Tibial nerve (tissue), 4 donors: ENCODE results near the gene GPX5. TPM values are rescaled to one million over a fixed set of nuclear protein-coding genes. Genes with fewer than 3 reads are reported as not detected.

Experiments used
- DNase-seq, 2 donors: peaks; one replicate each; pipeline ENCODE4 v3.0.0-alpha.2; 2019; ENCODE audit warnings: low spot score in 2 of 2
- H3K27ac ChIP-seq, 4 donors: fragments of 200-600 bp; sonication (generic) in 3 of 4; one replicate each; pipeline ENCODE4 v1.5.1; 2017 to 2019; ENCODE audit warnings: mild to moderate bottlenecking in 1 of 4
- H3K27me3 ChIP-seq, 2 donors: fragments of 200-600 bp; sonication (generic) in 1 of 2; one replicate each; pipeline versions ENCODE4 v1.5.1 to v1.6.0; 2017 to 2019
- H3K36me3 ChIP-seq, 3 donors: fragments of 200-600 bp; sonication (generic); one replicate each; pipeline ENCODE4 v1.5.1; 2018 to 2019
- H3K4me1 ChIP-seq, 4 donors: fragments of 200-600 bp; sonication (generic) in 3 of 4; one replicate each; pipeline ENCODE4 v1.5.1; 2017 to 2019
- H3K4me3 ChIP-seq, 4 donors: fragments of 200-600 bp; sonication (generic) in 3 of 4; one replicate each; pipeline ENCODE4 v1.5.1; 2017 to 2019; ENCODE audit warnings: mild to moderate bottlenecking in 1 of 4, moderate library complexity in 1 of 4
- H3K9me3 ChIP-seq, 4 donors: fragments of 200-600 bp; sonication (generic) in 3 of 4; one replicate each; pipeline ENCODE4 v1.5.1; 2017 to 2019
- EP300 ChIP-seq, 2 donors: sonication (generic); formaldehyde crosslinking; IDR thresholded peaks; one replicate each; pipeline ENCODE4 v1.6.1; 2017; ENCODE audit warnings: antibody characterized with exemption in 2 of 2, mild to moderate bottlenecking in 1 of 2
- POLR2A ChIP-seq, 2 donors: fragments of 450-650 bp; IDR thresholded peaks; one replicate each; pipeline ENCODE4 v1.6.1; 2017; ENCODE audit warnings: antibody characterized with exemption in 2 of 2, mild to moderate bottlenecking in 2 of 2, moderate library complexity in 2 of 2
- WGBS, 2 donors: methylation state at CpG; one replicate each; pipeline ENCODE4 v1.1.5; 2018; 5-methylcytosine and 5-hydroxymethylcytosine counted together
- total RNA-seq, 4 donors: library from RNA; depleted of rRNA; stranded (reverse); fragments of >200 nt; gene quantifications; one replicate each; pipeline ENCODE4 v1.1.0, GENCODE V29; 2016
- TF ChIP-seq, protein P1 (sequence below), 5 experiments: fragments of 200-600 bp in 3 of 5; fragments of 450-650 bp in 2 of 5; sonication (generic) in 3 of 5; IDR thresholded peaks; one replicate each; pipeline ENCODE4 v1.5.1; 2016 to 2019; ENCODE audit warnings: antibody characterized with exemption in 5 of 5, mild to moderate bottlenecking in 3 of 5, moderate library complexity in 2 of 5

GPX5 gene
- total RNA-seq, 4 donors from 2014 or later: not detected

DNA sequence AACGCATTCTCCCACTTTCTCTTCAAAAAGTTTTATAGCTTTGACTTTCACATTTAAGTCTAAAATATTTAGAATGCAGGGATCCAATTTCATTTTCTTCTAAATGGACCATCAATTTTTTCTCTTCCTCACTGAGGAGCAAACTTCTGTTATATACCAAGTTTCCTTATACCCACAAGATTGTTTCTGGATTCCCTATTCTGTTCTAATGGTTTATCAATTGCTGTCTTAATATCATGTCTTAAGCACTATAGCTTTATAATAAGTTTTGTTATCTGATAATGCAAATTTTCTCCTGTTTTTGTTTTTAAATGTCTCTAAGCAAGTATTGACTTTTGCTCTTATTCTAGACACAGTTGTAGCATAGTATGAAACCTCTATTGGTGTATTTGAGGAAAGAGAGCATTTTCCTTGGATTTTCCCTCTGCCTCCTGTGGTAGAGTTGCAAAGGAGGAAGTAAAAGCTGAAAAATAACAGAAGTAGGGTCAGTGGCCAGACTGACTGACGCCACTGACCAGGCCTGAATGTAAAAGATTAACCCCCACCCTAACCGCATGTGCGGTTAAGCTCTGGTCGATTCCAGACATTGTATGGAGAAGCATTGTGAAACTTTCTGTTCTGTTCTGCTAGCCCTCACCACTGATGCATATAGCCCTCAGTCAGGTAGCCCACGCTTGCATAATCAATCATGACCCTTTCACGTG, 40.3 kb downstream of the GPX5 start:
- H3K27me3 ChIP-seq: peaks cover 0 to 6% of the 10 kb centered on the region in 2 donors
- no peaks in the 10 kb centered on the region for H3K4me1 ChIP-seq
- DNase-seq: no peak
- no peak overlapping the region for H3K27ac ChIP-seq
- H3K36me3 ChIP-seq: no peaks in the 10 kb centered on the region
- WGBS, 2 donors: 61 to 63% methylated on average over 7 of the region's 7 CpGs
- no peak overlapping the region for H3K4me3 ChIP-seq
- no peaks in the 10 kb centered on the region for H3K9me3 ChIP-seq
- TF ChIP-seq, protein P1, sequence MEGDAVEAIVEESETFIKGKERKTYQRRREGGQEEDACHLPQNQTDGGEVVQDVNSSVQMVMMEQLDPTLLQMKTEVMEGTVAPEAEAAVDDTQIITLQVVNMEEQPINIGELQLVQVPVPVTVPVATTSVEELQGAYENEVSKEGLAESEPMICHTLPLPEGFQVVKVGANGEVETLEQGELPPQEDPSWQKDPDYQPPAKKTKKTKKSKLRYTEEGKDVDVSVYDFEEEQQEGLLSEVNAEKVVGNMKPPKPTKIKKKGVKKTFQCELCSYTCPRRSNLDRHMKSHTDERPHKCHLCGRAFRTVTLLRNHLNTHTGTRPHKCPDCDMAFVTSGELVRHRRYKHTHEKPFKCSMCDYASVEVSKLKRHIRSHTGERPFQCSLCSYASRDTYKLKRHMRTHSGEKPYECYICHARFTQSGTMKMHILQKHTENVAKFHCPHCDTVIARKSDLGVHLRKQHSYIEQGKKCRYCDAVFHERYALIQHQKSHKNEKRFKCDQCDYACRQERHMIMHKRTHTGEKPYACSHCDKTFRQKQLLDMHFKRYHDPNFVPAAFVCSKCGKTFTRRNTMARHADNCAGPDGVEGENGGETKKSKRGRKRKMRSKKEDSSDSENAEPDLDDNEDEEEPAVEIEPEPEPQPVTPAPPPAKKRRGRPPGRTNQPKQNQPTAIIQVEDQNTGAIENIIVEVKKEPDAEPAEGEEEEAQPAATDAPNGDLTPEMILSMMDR (IDR thresholded peaks at IDR 0.05): no peak
- no peak for TF ChIP-seq POLR2A (IDR thresholded peaks at IDR 0.05)
- TF ChIP-seq EP300 (IDR thresholded peaks at IDR 0.05): no peak

DNA sequence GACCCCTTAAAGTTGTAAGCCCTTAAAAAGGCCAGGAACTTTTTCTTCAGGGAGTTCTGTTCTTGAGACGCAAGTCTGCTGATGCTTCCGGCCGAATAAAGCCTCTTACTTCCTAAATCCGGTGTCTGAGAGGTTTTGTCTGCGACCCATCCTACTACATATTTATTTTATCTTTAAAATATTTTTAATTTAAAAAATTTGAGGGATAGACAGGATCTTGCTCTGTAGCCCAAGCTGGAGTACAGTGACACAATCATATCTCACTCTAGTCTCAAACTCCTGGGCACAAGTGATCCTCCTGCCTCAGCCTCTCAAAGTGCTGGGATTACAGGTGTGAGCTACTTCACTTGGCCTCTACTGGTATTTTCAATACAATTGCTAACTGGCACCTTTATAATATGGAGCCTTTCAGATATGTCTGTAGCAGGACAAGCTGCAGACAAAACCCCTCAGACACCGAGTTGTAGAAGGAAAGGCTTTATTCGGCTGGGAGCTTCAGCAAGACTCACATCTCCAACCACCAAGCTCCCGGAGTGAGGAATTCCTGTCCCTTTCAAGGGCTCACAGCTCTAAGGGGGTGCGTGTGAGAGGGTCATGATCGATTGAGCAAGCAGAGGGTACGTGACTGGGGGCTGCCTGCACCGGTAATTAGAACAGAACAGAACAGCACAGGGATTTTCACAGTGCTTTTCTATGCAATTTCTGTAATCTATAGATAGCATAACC, 41.0 kb downstream of the GPX5 start:
- TF ChIP-seq, protein P1 (IDR thresholded peaks at IDR 0.05): no peak
- no peak for TF ChIP-seq EP300 (IDR thresholded peaks at IDR 0.05)
- no peak for TF ChIP-seq POLR2A (IDR thresholded peaks at IDR 0.05)

GRCh38 chr6:28567506-28567905, 41.8 kb downstream of the GPX5 start:
- H3K36me3 ChIP-seq: no peaks in the 10 kb centered on the region
- H3K4me3 ChIP-seq: no peak overlapping the region
- H3K27ac ChIP-seq: no peak overlapping the region
- H3K9me3 ChIP-seq: no peaks in the 10 kb centered on the region
- TF ChIP-seq POLR2A (IDR thresholded peaks at IDR 0.05): no peak
- TF ChIP-seq, protein P1 (IDR thresholded peaks at IDR 0.05): no peak
- DNase-seq: no peak
- peaks cover 0 to 6% of the 10 kb centered on the region in 2 donors for H3K27me3 ChIP-seq
- H3K4me1 ChIP-seq: no peaks in the 10 kb centered on the region

More for the DNA sequence above, 41.0 kb downstream of the GPX5 start:
- no peaks in the 10 kb centered on the region for H3K4me1 ChIP-seq
- no peak overlapping the region for H3K4me3 ChIP-seq
- no peak for DNase-seq
- H3K27ac ChIP-seq: no peak overlapping the region
- no peaks in the 10 kb centered on the region for H3K36me3 ChIP-seq
- peaks cover 0 to 6% of the 10 kb centered on the region in 2 donors for H3K27me3 ChIP-seq
- WGBS, 2 donors: 91 to 94% methylated on average over 12 of the region's 12 CpGs
- no peaks in the 10 kb centered on the region for H3K9me3 ChIP-seq

- no peaks in the 10 kb centered on the region for H3K9me3 ChIP-seq
- no peak overlapping the region for H3K27ac ChIP-seq
- WGBS, 2 donors: 94 to 95% methylated on average over 4 of the region's 4 CpGs
- TF ChIP-seq, protein P1 (IDR thresholded peaks at IDR 0.05): no peak
- TF ChIP-seq POLR2A (IDR thresholded peaks at IDR 0.05) (no peak), EP300 (IDR thresholded peaks at IDR 0.05) (no peak)
- no peak for DNase-seq
- no peaks in the 10 kb centered on the region for H3K36me3 ChIP-seq
- no peak overlapping the region for H3K4me3 ChIP-seq
- peaks cover 0 to 6% of the 10 kb centered on the region in 2 donors for H3K27me3 ChIP-seq
- H3K4me1 ChIP-seq: no peaks in the 10 kb centered on the region
Measured at GRCh38 chr6:28568515-28569108, 42.9 kb downstream of the GPX5 start.

DNA sequence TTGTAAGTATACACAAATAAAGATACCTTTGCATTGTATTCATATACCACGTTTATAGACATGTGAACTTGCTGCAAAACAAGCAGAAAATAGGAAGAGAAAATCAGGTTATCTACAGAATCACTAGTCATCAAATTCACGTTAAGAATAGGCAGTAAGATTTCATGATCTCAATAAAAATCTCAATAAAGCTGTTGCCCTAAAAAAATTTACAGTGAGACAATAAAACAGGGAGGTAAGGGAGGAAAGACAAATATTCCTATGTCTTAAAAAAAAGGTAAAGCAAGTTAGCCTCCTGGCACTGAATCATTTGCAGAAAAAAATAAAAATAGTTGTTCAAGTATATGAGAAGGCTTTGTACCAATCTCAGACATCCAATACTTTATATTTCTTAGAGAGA, 44.1 kb downstream of the GPX5 start:
- TF ChIP-seq, protein P1 (IDR thresholded peaks at IDR 0.05): no peak
- TF ChIP-seq EP300 (IDR thresholded peaks at IDR 0.05): no peak
- TF ChIP-seq POLR2A (IDR thresholded peaks at IDR 0.05): no peak
- no peaks in the 10 kb centered on the region for H3K36me3 ChIP-seq
- no peak overlapping the region for H3K4me3 ChIP-seq
- DNase-seq: no peak
- H3K27me3 ChIP-seq: peaks cover 0 to 6% of the 10 kb centered on the region in 2 donors
- no peak overlapping the region for H3K27ac ChIP-seq
- no peaks in the 10 kb centered on the region for H3K4me1 ChIP-seq
- no peaks in the 10 kb centered on the region for H3K9me3 ChIP-seq
- WGBS, 2 donors: 60 to 65% methylated on average over 2 of the region's 2 CpGs
